Bronchial epithelial cell (primary cell): ENCODE results near the gene CACNG6. TPM values are rescaled to one million over a fixed set of nuclear protein-coding genes. Genes with fewer than 3 reads are reported as not detected.

Source experiments
- DNase-seq: peaks from one replicate; pipeline ENCODE4 v3.0.0-alpha.2; 2010; ENCODE audit warnings: low read depth
- FAIRE-seq: peaks from 2 replicates; lab custom pipeline; 2011; peaks lifted over from hg19 to GRCh38; lab: Jason Lieb, UNC
- H3K27me3 ChIP-seq: 2 replicates; pipeline ENCODE4 v1.5.1; 2011; ENCODE audit warnings: low read length; ENCODE audit not compliant: control insufficient read depth, insufficient read depth
- H3K36me3 ChIP-seq: 2 replicates; pipeline ENCODE4 v1.5.1; 2011; ENCODE audit warnings: low read length; ENCODE audit not compliant: control insufficient read depth, insufficient read depth
- H3K4me3 ChIP-seq: 2 replicates; pipeline ENCODE4 v1.5.1; 2011; ENCODE audit warnings: mild to moderate bottlenecking, low read depth, low read length, control low read depth
- CTCF ChIP-seq: IDR thresholded peaks from 2 replicates; pipeline ENCODE4 v1.5.1; 2011; ENCODE audit warnings: mild to moderate bottlenecking, moderate library complexity, low read length, control low read depth, inconsistent platforms; ENCODE audit not compliant: insufficient read depth, severe bottlenecking
- total RNA-seq: library from RNA; depleted of rRNA; stranded (reverse); fragments of >200 nt; gene quantifications from 2 replicates; pipeline ENCODE4 v1.2.1, GENCODE V29; 2014

The CACNG6 gene
- total RNA-seq, 1 donor from 2014 or later: 0.26 TPM

- Histone ChIP-seq H3K36me3 (no peaks in the 10 kb centered on the region), H3K27me3 (peaks cover 13% of the 10 kb centered on the region), H3K4me3 (no peak overlapping the region)
- FAIRE-seq: no peak
- TF ChIP-seq CTCF: no peak
- peak; percentile 41 for DNase-seq
These were observed 3.4 kb downstream of the CACNG6 start for GRCh38 chr19:53994811-53995210.

GRCh38 chr19:53998223-53998622 lies 6.8 kb downstream of the CACNG6 start:
- TF ChIP-seq CTCF: no peak
- Histone ChIP-seq H3K4me3 (no peak overlapping the region), H3K27me3 (peaks cover under 1% of the 10 kb centered on the region), H3K36me3 (no peaks in the 10 kb centered on the region)
- DNase-seq (no peak), FAIRE-seq (no peak)

- TF ChIP-seq CTCF: no peak
These were observed 8.3 kb downstream of the CACNG6 start for GRCh38 chr19:53999694-54000093.

GRCh38 chr19:54001496-54001895 lies 10.1 kb downstream of the CACNG6 start:
- no peak overlapping the region for H3K4me3 ChIP-seq
- no peak for DNase-seq
- no peaks in the 10 kb centered on the region for H3K27me3 ChIP-seq
- no peaks in the 10 kb centered on the region for H3K36me3 ChIP-seq
- no peak for TF ChIP-seq CTCF
- no peak for FAIRE-seq

More at GRCh38 chr19:53999694-54000093, 8.3 kb downstream of the CACNG6 start:
- FAIRE-seq (no peak), DNase-seq (no peak)
- no peaks in the 10 kb centered on the region for H3K36me3 ChIP-seq
- H3K4me3 ChIP-seq: no peak overlapping the region
- H3K27me3 ChIP-seq: no peaks in the 10 kb centered on the region

- H3K27me3 ChIP-seq: no peaks in the 10 kb centered on the region
- no peaks in the 10 kb centered on the region for H3K36me3 ChIP-seq
- H3K4me3 ChIP-seq: no peak overlapping the region
- TF ChIP-seq CTCF: no peak
- FAIRE-seq: no peak
- no peak for DNase-seq
These were observed 11.3 kb downstream of the CACNG6 start for GRCh38 chr19:54002495-54003315.
